HEK293 (cell line): ENCODE data around the gene ERP44.

Source experiments
- GLIS2 ChIP-seq: fragments of 450-650 bp; formaldehyde crosslinking; IDR thresholded peaks from 2 replicates; pipeline ENCODE4 v1.5.1; 2016; ENCODE audit warnings: missing biosample characterization, missing genetic modification characterization
- SCRT2 ChIP-seq: fragments of 450-650 bp; formaldehyde crosslinking; IDR thresholded peaks from 2 replicates; pipeline ENCODE4 v1.5.1; 2016; ENCODE audit warnings: missing biosample characterization, missing genetic modification characterization
- YY1 ChIP-seq: fragments of 450-650 bp; formaldehyde crosslinking; IDR thresholded peaks from 2 replicates; pipeline ENCODE4 v1.5.1; 2018; ENCODE audit warnings: missing biosample characterization, missing genetic modification characterization
- ZBTB17 ChIP-seq: fragments of 450-650 bp; formaldehyde crosslinking; IDR thresholded peaks from 2 replicates; pipeline ENCODE4 v1.5.1; 2016; ENCODE audit warnings: missing biosample characterization, missing genetic modification characterization
- ZNF175 ChIP-seq: fragments of 450-650 bp; formaldehyde crosslinking; IDR thresholded peaks from 2 replicates; pipeline ENCODE4 v1.5.1; 2016; ENCODE audit warnings: missing biosample characterization, missing genetic modification characterization
- ZNF202 ChIP-seq: fragments of 450-650 bp; formaldehyde crosslinking; IDR thresholded peaks from 2 replicates; pipeline ENCODE4 v1.5.1; 2016; ENCODE audit warnings: missing biosample characterization, missing genetic modification characterization, borderline replicate concordance
- TF ChIP-seq, protein P1 (sequence below): fragments of 450-650 bp; formaldehyde crosslinking; IDR thresholded peaks from 2 replicates; pipeline ENCODE4 v1.5.1; 2016; ENCODE audit warnings: missing biosample characterization, missing genetic modification characterization
- TF ChIP-seq, protein P2 (sequence below): fragments of 450-650 bp; formaldehyde crosslinking; IDR thresholded peaks from 2 replicates; pipeline ENCODE4 v1.5.1; 2016; ENCODE audit warnings: missing biosample characterization, missing genetic modification characterization
- TF ChIP-seq, protein P3 (sequence below): fragments of 450-650 bp; IDR thresholded peaks from 2 replicates; pipeline ENCODE4 v1.5.1; 2018; ENCODE audit warnings: missing biosample characterization, missing genetic modification characterization
- TF ChIP-seq, protein P4 (sequence below): fragments of 450-650 bp; IDR thresholded peaks from 2 replicates; pipeline ENCODE4 v1.5.1; 2018; ENCODE audit warnings: missing biosample characterization, mild to moderate bottlenecking, missing genetic modification characterization

DNA sequence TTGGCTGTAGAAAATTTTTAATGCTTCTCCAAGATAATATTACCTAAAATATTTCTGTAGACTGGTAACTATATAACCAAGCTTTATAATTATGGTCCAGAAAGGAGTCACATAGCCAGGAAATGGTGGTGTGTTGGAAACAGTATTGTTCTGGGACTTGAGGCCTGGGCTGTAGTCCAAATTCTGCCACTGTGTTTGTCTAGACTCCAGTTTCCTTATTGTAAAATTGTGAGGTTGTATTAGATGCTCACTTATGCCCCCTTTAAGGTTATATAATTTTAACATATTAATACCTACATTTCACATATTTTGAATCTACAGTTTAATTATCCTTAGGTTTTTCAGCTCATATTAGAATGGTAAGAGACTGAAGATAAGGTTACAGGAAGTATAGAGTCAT is 149.9 kb downstream of the ERP44 start:
- TF ChIP-seq, protein P1, sequence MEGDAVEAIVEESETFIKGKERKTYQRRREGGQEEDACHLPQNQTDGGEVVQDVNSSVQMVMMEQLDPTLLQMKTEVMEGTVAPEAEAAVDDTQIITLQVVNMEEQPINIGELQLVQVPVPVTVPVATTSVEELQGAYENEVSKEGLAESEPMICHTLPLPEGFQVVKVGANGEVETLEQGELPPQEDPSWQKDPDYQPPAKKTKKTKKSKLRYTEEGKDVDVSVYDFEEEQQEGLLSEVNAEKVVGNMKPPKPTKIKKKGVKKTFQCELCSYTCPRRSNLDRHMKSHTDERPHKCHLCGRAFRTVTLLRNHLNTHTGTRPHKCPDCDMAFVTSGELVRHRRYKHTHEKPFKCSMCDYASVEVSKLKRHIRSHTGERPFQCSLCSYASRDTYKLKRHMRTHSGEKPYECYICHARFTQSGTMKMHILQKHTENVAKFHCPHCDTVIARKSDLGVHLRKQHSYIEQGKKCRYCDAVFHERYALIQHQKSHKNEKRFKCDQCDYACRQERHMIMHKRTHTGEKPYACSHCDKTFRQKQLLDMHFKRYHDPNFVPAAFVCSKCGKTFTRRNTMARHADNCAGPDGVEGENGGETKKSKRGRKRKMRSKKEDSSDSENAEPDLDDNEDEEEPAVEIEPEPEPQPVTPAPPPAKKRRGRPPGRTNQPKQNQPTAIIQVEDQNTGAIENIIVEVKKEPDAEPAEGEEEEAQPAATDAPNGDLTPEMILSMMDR (tag by site-specific recombination): no peak
- TF ChIP-seq, protein P2, sequence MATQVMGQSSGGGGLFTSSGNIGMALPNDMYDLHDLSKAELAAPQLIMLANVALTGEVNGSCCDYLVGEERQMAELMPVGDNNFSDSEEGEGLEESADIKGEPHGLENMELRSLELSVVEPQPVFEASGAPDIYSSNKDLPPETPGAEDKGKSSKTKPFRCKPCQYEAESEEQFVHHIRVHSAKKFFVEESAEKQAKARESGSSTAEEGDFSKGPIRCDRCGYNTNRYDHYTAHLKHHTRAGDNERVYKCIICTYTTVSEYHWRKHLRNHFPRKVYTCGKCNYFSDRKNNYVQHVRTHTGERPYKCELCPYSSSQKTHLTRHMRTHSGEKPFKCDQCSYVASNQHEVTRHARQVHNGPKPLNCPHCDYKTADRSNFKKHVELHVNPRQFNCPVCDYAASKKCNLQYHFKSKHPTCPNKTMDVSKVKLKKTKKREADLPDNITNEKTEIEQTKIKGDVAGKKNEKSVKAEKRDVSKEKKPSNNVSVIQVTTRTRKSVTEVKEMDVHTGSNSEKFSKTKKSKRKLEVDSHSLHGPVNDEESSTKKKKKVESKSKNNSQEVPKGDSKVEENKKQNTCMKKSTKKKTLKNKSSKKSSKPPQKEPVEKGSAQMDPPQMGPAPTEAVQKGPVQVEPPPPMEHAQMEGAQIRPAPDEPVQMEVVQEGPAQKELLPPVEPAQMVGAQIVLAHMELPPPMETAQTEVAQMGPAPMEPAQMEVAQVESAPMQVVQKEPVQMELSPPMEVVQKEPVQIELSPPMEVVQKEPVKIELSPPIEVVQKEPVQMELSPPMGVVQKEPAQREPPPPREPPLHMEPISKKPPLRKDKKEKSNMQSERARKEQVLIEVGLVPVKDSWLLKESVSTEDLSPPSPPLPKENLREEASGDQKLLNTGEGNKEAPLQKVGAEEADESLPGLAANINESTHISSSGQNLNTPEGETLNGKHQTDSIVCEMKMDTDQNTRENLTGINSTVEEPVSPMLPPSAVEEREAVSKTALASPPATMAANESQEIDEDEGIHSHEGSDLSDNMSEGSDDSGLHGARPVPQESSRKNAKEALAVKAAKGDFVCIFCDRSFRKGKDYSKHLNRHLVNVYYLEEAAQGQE: no peak
- TF ChIP-seq YY1 (tag by site-specific recombination): no peak
- TF ChIP-seq ZBTB17 (tag by site-specific recombination): no peak
- no peak for TF ChIP-seq ZNF175
- no peak for TF ChIP-seq SCRT2 (tag by site-specific recombination)
- TF ChIP-seq GLIS2: no peak
- TF ChIP-seq, protein P3, sequence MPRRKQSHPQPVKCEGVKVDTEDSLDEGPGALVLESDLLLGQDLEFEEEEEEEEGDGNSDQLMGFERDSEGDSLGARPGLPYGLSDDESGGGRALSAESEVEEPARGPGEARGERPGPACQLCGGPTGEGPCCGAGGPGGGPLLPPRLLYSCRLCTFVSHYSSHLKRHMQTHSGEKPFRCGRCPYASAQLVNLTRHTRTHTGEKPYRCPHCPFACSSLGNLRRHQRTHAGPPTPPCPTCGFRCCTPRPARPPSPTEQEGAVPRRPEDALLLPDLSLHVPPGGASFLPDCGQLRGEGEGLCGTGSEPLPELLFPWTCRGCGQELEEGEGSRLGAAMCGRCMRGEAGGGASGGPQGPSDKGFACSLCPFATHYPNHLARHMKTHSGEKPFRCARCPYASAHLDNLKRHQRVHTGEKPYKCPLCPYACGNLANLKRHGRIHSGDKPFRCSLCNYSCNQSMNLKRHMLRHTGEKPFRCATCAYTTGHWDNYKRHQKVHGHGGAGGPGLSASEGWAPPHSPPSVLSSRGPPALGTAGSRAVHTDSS (tag by site-specific recombination): no peak
- no peak for TF ChIP-seq ZNF202 (tag by site-specific recombination)
- TF ChIP-seq, protein P4, sequence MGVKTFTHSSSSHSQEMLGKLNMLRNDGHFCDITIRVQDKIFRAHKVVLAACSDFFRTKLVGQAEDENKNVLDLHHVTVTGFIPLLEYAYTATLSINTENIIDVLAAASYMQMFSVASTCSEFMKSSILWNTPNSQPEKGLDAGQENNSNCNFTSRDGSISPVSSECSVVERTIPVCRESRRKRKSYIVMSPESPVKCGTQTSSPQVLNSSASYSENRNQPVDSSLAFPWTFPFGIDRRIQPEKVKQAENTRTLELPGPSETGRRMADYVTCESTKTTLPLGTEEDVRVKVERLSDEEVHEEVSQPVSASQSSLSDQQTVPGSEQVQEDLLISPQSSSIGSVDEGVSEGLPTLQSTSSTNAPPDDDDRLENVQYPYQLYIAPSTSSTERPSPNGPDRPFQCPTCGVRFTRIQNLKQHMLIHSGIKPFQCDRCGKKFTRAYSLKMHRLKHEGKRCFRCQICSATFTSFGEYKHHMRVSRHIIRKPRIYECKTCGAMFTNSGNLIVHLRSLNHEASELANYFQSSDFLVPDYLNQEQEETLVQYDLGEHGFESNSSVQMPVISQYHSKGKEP (tag by site-specific recombination): no peak
